Adrenal gland (tissue), 12 donors: Measurements from ENCODE around the gene PGS1. TPM values are rescaled to one million over a fixed set of nuclear protein-coding genes. Genes with fewer than 3 reads are reported as not detected.

Experiments used
- DNase-seq, 7 donors: peaks; one replicate each; pipeline ENCODE4 v3.0.0-alpha.2; 2019 to 2020
- H3K27ac ChIP-seq, 5 donors: fragments of 200-600 bp; sonication (generic) in 4 of 5; 1 replicate in 3 of 5; 2 replicates in 2 of 5; pipeline versions ENCODE4 v1.5.1 to v1.8.0; 2016 to 2020; ENCODE audit warnings: mild to moderate bottlenecking in 1 of 5
- H3K27me3 ChIP-seq: fragments of 200-600 bp; 2 replicates; pipeline ENCODE4 v1.8.0; 2021
- H3K36me3 ChIP-seq, 2 donors: fragments of 200-600 bp; replicated peaks in 1 of 2; 1 replicate in 1 of 2; 2 replicates in 1 of 2; pipeline versions ENCODE4 v1.5.1 to v1.8.0; 2018 to 2022
- H3K4me1 ChIP-seq, 2 donors: fragments of 200-600 bp; replicated peaks in 1 of 2; 1 replicate in 1 of 2; 2 replicates in 1 of 2; pipeline versions ENCODE4 v1.5.1 to v1.8.0; 2018 to 2021
- H3K4me3 ChIP-seq, 4 donors: fragments of 200-600 bp; sonication (generic) in 3 of 4; one replicate each; pipeline ENCODE4 v1.5.1; 2016 to 2018
- H3K9me3 ChIP-seq, 3 donors: fragments of 200-600 bp; sonication (generic) in 1 of 3; replicated peaks in 1 of 3; 1 replicate in 2 of 3; 2 replicates in 1 of 3; pipeline versions ENCODE4 v1.5.1 to v1.8.0; 2016 to 2021
- CTCF ChIP-seq, 6 experiments: fragments of 450-650 bp in 4 of 6; fragments of 200-600 bp in 2 of 6; sonication (generic) in 1 of 6; IDR thresholded peaks; 1 replicate in 5 of 6; 2 replicates in 1 of 6; pipeline versions ENCODE4 v1.5.1 to v1.8.0; 2016 to 2021; ENCODE audit warnings: antibody characterized with exemption in 6 of 6, mild to moderate bottlenecking in 2 of 6, moderate library complexity in 1 of 6
- POLR2A ChIP-seq, 2 donors: fragments of 450-650 bp; IDR thresholded peaks; one replicate each; pipeline ENCODE4 v1.6.1; 2017; ENCODE audit warnings: antibody characterized with exemption in 2 of 2, mild to moderate bottlenecking in 2 of 2, moderate library complexity in 1 of 2
- WGBS, 4 donors: extraction: QIAGEN DNeasy Blood & Tissue Kit in 2 of 4; methylation state at CpG; one replicate each; pipeline versions ENCODE4 v1.1.5 to v1.1.7; 2013 to 2017; 5-methylcytosine and 5-hydroxymethylcytosine counted together
- intact Hi-C, 2 donors: fragments of 100-400 bp; cut with DNase I; formaldehyde crosslinking; loops; one replicate each; pipeline versions ENCODE4 v1.14.1 to v1.15.0; 2022 to 2023
- polyA plus RNA-seq, 3 donors: library from polyadenylated mRNA; stranded (reverse); fragments of 200-250 nt in 2 of 3; fragments of 350-450 nt in 1 of 3; fragmentation: Illumina TruSeq in 1 of 3; extraction: RNeasy Lipid Tissue Mini Kit (QIAGEN cat#74804) in 1 of 3; gene quantifications; one replicate each; pipeline ENCODE4 v1.2.3, GENCODE V29; 2013 to 2014
- total RNA-seq, 9 donors: library from RNA; depleted of rRNA in 4 of 9; stranded (reverse); fragments of >200 nt in 4 of 9; fragments of 120-200 nt in 1 of 9; fragmentation: NEBNext Ultra II Directional in 1 of 9; extraction: Animal tissue kit (Norgen Biotek cat#: 25700) in 1 of 9; gene quantifications; one replicate each; pipeline versions ENCODE4 v1.1.0 to v1.2.4, GENCODE V29; 2013 to 2023
- donor health status: healthy with polysubstance abuse.
- donor health status: Bipolar disorder and iron deficiency.
- donor health status: DM: yes; HTN: yes; CAD: no.
- donor health status: DM: no; HTN: no; CAD: no.
- donor health status: DM: no; HTN: no; CAD: no.
- donor health status: DM: yes; HTN: yes; CAD: no.

PGS1 gene
- total and polyA plus RNA-seq, 12 donors: 11.9 to 64.5 (median 31.0) TPM

DNA sequence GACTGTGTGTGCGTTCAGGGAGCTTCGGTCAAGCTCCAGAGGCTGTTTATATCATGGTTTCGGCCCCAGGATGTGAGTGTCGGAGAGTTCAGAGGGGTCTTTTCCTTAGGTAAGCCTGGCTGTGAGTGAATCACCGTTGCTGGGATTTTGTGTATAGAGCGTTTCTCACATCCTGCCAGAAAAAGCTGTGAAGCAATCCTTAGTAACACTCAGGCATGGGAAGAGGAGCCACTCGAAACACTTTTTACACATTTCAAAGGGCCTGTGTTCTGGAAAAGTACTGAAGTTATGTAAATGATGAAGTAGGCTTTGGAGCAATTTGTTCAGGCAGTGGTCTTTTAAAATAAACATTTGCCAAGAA lies 662 bp downstream of the PGS1 start:
- DNase-seq: peak in 1 of 7 donors; percentile 24
- intact Hi-C loops: no loop called here
- Histone ChIP-seq H3K4me3 (peak overlapping the region; percentile 73 to 97 (median 83)), H3K27ac (peak overlapping the region; percentile 74 to 93 (median 83)), H3K4me1 (peaks cover 31 to 75% of the 10 kb centered on the region in 2 donors), H3K36me3 (peaks cover 0 to 4% of the 10 kb centered on the region in 2 donors), H3K9me3 (no peaks in the 10 kb centered on the region), H3K27me3 (no peaks in the 10 kb centered on the region)
- TF ChIP-seq CTCF (IDR thresholded peaks at IDR 0.05) (no peak), POLR2A (IDR thresholded peaks at IDR 0.05) (no peak)
- WGBS, 4 donors: 4 to 6% (median 4%) methylated on average over 5 to 7 of the region's 7 CpGs

DNA sequence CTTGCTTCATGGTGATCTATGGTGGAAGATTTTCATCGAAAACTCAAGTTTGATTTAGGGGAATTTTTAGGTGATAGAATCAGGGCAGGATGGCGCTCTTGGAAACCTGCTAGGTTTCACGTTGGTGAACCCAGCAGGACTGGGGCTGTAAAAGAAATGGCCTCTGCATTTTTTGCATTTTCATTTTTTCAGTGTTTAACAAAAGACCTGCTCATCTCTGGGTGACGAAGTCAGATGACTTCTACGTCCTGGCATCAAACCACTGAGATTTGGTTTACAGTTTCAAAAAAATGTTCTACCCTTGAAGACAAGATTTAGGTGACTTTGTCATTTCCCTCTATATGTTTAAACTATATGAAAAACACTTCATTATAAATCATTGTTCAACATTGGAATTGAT lies 1.9 kb downstream of the PGS1 start:
- H3K4me1 ChIP-seq: peaks cover 42 to 77% of the 10 kb centered on the region in 2 donors
- no peaks in the 10 kb centered on the region for H3K27me3 ChIP-seq
- H3K27ac ChIP-seq: peak overlapping the region in 1 of 5 donors; percentile 73
- intact Hi-C loops: no loop called here
- TF ChIP-seq CTCF (IDR thresholded peaks at IDR 0.05) (no peak), POLR2A (IDR thresholded peaks at IDR 0.05) (no peak)
- DNase-seq: no peak
- H3K4me3 ChIP-seq: no peak overlapping the region
- H3K9me3 ChIP-seq: no peaks in the 10 kb centered on the region
- WGBS, 4 donors: 75 to 91% (median 84%) methylated on average over 5 of the region's 5 CpGs
- peaks cover 0 to 4% of the 10 kb centered on the region in 2 donors for H3K36me3 ChIP-seq

DNA sequence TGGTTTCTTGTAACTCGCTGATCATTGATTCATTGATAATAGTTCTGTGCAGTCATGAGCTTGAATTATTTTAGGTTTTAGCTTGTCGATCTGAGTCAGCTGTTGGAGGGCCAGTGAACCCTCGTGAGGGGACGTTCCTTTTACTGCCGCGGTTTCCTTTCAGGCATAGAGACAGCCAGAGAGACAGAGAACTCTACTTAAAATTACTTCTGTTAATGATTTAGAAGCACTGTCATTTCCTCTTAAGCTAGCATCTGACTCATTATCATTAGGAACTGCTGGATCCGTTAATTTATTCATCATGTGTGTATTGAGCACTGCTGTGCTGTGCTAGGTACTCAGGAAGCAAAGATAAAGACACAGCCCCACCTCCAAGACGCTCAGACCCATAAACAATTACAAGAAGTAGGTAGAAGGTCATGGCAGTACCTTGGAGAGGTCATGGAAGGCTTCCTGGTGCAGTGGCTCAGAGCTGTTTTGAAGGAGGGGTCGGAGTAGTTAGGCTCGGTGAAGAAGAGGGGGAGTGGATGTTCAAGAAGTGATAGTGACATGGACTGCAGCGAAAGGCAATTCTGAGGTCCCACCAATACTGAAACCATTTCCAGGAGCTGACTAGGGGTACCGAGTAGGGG lies 3.3 kb downstream of the PGS1 start:
- 52 to 59% (median 56%) methylated on average over 12 of the region's 12 CpGs for WGBS, 4 donors
- peak in 1 of 7 donors; percentile 26 for DNase-seq
- intact Hi-C loops: no loop called here
- TF ChIP-seq POLR2A (IDR thresholded peaks at IDR 0.05): no peak
- TF ChIP-seq CTCF (IDR thresholded peaks at IDR 0.05): no peak
- Histone ChIP-seq H3K27me3 (no peaks in the 10 kb centered on the region), H3K9me3 (no peaks in the 10 kb centered on the region), H3K27ac (peak overlapping the region in 2 of 5 donors; percentile 73 to 75), H3K4me1 (peaks cover 54 to 80% of the 10 kb centered on the region in 2 donors), H3K4me3 (peak overlapping the region in 1 of 4 donors; percentile 14), H3K36me3 (peaks cover 0 to 4% of the 10 kb centered on the region in 2 donors)

DNA sequence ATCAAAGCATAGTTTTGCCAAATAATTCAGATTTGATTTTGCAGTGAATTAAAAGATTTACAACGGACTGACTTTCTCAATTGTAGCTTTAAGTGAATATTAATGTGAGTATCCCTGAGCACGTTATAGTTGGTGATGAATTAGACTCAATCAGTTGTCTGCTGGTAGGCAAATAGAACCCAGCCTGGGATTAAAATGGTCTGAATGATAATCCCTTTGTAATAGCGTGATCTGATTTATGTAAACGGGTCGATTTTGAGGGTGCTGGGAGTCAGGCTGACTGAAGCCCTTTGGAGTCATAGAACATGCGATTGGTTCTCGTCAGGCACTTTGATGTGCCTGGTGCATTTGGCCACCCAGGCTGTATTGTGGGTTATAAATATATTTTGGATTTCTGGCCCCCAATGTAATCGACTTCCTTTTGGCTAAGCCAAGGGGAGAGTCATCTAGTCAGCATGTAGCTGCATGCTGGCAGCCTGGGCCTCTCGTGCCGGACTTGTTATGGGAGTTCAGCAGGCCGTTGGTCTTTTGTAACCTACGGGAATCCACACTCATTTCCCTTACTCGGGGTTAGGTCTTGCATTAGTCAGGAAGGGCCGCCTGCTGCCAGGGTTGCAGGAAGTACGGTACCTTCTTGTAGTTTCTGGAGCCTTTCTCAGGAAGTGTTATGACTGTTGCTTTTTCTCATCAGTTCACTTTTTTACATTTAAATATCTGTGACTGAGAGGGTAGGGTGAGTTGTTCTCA lies 5.4 kb downstream of the PGS1 start:
- Histone ChIP-seq H3K36me3 (peaks cover 0 to 4% of the 10 kb centered on the region in 2 donors), H3K4me3 (peak overlapping the region in 1 of 4 donors; percentile 0), H3K27ac (peak overlapping the region; percentile 26 to 91 (median 69)), H3K9me3 (no peaks in the 10 kb centered on the region), H3K27me3 (no peaks in the 10 kb centered on the region), H3K4me1 (peaks cover 51 to 85% of the 10 kb centered on the region in 2 donors)
- peak; percentile 52 to 91 (median 85) for DNase-seq
- 58 to 62% (median 60%) methylated on average over 15 of the region's 15 CpGs for WGBS, 4 donors
- intact Hi-C loops: no loop called here
- no peak for TF ChIP-seq CTCF (IDR thresholded peaks at IDR 0.05)
- no peak for TF ChIP-seq POLR2A (IDR thresholded peaks at IDR 0.05)
